SU-DHL-6 (cell line): Measurements from ENCODE around the gene SCN4A.

Experiments
- H2AFZ ChIP-seq: fragments of 200-600 bp; sonication (generic); 2 replicates; pipeline ENCODE4 v1.6.1; 2014; ENCODE audit warnings: low read depth, mild to moderate bottlenecking, moderate library complexity, mixed read lengths, antibody characterized with exemption, low read length; ENCODE audit not compliant: severe bottlenecking
- H3F3A ChIP-seq: fragments of 200-600 bp; shearing (Covaris generic); 2 replicates; pipeline ENCODE4 v1.6.0; 2016; ENCODE audit warnings: antibody characterized with exemption, mild to moderate bottlenecking; ENCODE audit not compliant: insufficient read depth
- H3K27ac ChIP-seq: fragments of 200-600 bp; sonication (generic); 2 replicates; pipeline ENCODE4 v1.5.1; 2016; ENCODE audit warnings: low read depth, mild to moderate bottlenecking, low read length, moderate library complexity, mixed read lengths
- H3K27me3 ChIP-seq: fragments of 200-600 bp; sonication (generic), shearing (Covaris generic); 2 replicates; pipeline ENCODE4 v1.6.0; 2014; ENCODE audit warnings: mild to moderate bottlenecking, low read length
- H3K36me3 ChIP-seq: fragments of 200-600 bp; sonication (generic); 2 replicates; pipeline ENCODE4 v1.6.1; 2014; ENCODE audit warnings: mild to moderate bottlenecking, low read length, mixed read lengths
- H3K4me2 ChIP-seq: fragments of 300-600, 200-600 bp; shearing (Covaris generic), sonication (generic); 2 replicates; pipeline ENCODE4 v1.6.0; 2014; ENCODE audit warnings: low read length, low read depth, mild to moderate bottlenecking; ENCODE audit not compliant: poor library complexity, severe bottlenecking
- H3K4me3 ChIP-seq: fragments of 200-600 bp; sonication (generic); 2 replicates; pipeline ENCODE4 v1.5.1; 2014; ENCODE audit warnings: antibody characterized with exemption, low read length, mild to moderate bottlenecking, mixed read lengths; ENCODE audit not compliant: insufficient read depth, poor library complexity, severe bottlenecking
- H3K79me2 ChIP-seq: fragments of 200-600 bp; sonication (generic); 2 replicates; pipeline ENCODE4 v1.6.1; 2014; ENCODE audit warnings: mild to moderate bottlenecking, low read length, moderate library complexity; ENCODE audit not compliant: insufficient read depth
- H3K9ac ChIP-seq: fragments of 200-600 bp; sonication (generic); 2 replicates; pipeline ENCODE4 v1.7.0; 2014; ENCODE audit warnings: mild to moderate bottlenecking, low read length
- H3K9me2 ChIP-seq: fragments of 200-600 bp; sonication (generic); replicated peaks from 2 replicates; pipeline ENCODE4 v1.6.1; 2014; ENCODE audit warnings: low read length; ENCODE audit not compliant: insufficient read depth
- H3K9me3 ChIP-seq: fragments of 200-600 bp; sonication (generic); 2 replicates; pipeline ENCODE4 v1.6.1; 2014; ENCODE audit warnings: low read length, mixed read lengths; ENCODE audit not compliant: insufficient read depth
- H4K20me1 ChIP-seq: fragments of 200-600 bp; sonication (generic); 2 replicates; pipeline ENCODE4 v1.6.1; 2014; ENCODE audit warnings: low read depth, mild to moderate bottlenecking, antibody characterized with exemption, low read length, moderate library complexity, mixed read lengths
- EZH2phosphoT487 ChIP-seq: fragments of 200-600 bp; sonication (generic), shearing (Covaris generic); conservative IDR thresholded peaks from 2 replicates; pipeline ENCODE4 v1.6.1; 2018; ENCODE audit warnings: mild to moderate bottlenecking, antibody characterized with exemption, low read length, moderate library complexity, mixed read lengths
- TF ChIP-seq, protein P1 (sequence below): fragments of 200-600 bp; sonication (generic); IDR thresholded peaks from one replicate; pipeline ENCODE4 v1.5.1; 2017; ENCODE audit warnings: antibody characterized with exemption, mild to moderate bottlenecking, low read length, moderate library complexity; ENCODE audit not compliant: insufficient read depth, poor library complexity, severe bottlenecking

SCN4A gene

DNA sequence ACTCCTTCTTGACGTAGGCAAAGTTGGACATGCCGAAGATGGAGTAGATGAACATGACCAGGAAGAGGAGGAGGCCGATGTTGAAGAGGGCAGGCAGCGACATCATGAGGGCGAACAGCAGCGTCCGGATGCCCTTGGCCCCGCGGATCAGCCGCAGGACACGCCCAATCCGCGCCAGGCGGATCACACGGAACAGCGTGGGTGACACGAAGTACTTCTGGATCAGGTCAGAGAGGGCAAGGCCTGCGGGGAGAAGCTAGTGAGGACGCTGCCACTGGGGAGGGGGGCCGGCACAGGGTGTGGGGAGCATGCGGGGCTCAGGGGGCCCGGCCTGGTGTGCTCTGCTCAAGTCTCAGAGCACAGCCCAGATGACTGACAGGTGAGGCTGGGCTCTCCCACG lies 31.0 kb downstream of the SCN4A start:
- H3K27me3 ChIP-seq, result no peaks in the 10 kb centered on the region
- no peaks in the 10 kb centered on the region for H3K9me3 ChIP-seq
- H3K36me3 ChIP-seq, result no peaks in the 10 kb centered on the region
- no peaks in the 10 kb centered on the region for H3K9me2 ChIP-seq
- TF ChIP-seq, protein P1, sequence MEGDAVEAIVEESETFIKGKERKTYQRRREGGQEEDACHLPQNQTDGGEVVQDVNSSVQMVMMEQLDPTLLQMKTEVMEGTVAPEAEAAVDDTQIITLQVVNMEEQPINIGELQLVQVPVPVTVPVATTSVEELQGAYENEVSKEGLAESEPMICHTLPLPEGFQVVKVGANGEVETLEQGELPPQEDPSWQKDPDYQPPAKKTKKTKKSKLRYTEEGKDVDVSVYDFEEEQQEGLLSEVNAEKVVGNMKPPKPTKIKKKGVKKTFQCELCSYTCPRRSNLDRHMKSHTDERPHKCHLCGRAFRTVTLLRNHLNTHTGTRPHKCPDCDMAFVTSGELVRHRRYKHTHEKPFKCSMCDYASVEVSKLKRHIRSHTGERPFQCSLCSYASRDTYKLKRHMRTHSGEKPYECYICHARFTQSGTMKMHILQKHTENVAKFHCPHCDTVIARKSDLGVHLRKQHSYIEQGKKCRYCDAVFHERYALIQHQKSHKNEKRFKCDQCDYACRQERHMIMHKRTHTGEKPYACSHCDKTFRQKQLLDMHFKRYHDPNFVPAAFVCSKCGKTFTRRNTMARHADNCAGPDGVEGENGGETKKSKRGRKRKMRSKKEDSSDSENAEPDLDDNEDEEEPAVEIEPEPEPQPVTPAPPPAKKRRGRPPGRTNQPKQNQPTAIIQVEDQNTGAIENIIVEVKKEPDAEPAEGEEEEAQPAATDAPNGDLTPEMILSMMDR, result no peak
- no peak for TF ChIP-seq EZH2phosphoT487
- H4K20me1 ChIP-seq, result no peaks in the 10 kb centered on the region
- no peak overlapping the region for H3K4me2 ChIP-seq
- H3K9ac ChIP-seq, result no peak overlapping the region
- no peak overlapping the region for H3K4me3 ChIP-seq
- H3K27ac ChIP-seq, result no peak overlapping the region
- H2AFZ ChIP-seq, result no peak overlapping the region
- H3F3A ChIP-seq, result peaks cover 7% of the 10 kb centered on the region
- no peaks in the 10 kb centered on the region for H3K79me2 ChIP-seq

DNA sequence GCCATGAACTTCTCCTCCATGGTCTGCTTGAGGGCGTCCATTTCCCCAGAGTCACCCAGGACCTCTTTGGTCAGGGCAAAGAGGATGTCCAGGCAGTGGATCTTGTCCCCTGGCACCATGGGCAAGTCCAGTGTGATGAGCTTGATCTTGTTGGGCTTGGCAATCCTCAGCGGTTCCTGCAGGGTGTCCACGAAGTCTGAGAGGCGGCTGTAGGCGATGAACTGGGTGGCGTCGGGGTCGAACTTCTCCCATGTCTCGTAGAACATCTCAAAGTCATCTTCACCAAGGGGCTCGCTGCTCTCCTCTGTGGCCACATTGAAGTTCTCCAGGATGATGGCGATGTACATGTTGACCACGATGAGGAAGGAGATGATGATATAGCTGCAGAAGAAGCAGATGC lies 31.6 kb downstream of the SCN4A start:
- Histone ChIP-seq H3K27me3 (no peaks in the 10 kb centered on the region), H3K4me2 (no peak overlapping the region), H3K9ac (no peak overlapping the region), H3K27ac (no peak overlapping the region), H2AFZ (no peak overlapping the region), H3K9me2 (no peaks in the 10 kb centered on the region), H3K36me3 (no peaks in the 10 kb centered on the region), H3F3A (peaks cover 7% of the 10 kb centered on the region), H4K20me1 (no peaks in the 10 kb centered on the region), H3K4me3 (no peak overlapping the region), H3K79me2 (no peaks in the 10 kb centered on the region), H3K9me3 (no peaks in the 10 kb centered on the region)
- no peak for TF ChIP-seq EZH2phosphoT487
- TF ChIP-seq, protein P1, result no peak

DNA sequence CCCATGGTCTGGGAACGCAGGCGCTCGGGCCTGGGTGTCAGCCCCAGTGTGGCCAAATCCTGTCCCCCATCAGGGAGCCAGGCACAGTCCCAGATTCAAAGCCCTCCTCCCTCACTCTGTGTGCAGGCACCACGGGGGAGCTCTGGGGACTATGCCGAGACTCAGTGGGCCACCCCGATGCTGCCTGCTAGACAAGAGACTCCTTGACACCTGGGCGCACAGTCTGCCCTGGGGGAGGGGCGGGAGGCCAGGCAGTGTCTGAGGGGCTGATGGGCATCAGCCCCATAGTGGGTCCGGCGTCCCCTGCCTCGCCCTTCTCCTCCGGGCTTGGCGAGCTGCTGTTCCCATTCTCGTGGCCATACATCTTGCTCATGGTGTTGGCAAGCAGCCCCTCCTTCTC lies 32.1 kb downstream of the SCN4A start:
- Histone ChIP-seq H3K9me2 (no peaks in the 10 kb centered on the region), H4K20me1 (no peaks in the 10 kb centered on the region), H3K36me3 (no peaks in the 10 kb centered on the region), H3K4me2 (no peak overlapping the region), H3K9me3 (no peaks in the 10 kb centered on the region), H3F3A (peaks cover 4% of the 10 kb centered on the region; the same call in 1 of the 2 replicates), H3K27me3 (no peaks in the 10 kb centered on the region), H3K4me3 (no peak overlapping the region), H3K9ac (no peak overlapping the region), H3K27ac (no peak overlapping the region), H2AFZ (no peak overlapping the region), H3K79me2 (no peaks in the 10 kb centered on the region)
- TF ChIP-seq, protein P1, result no peak
- no peak for TF ChIP-seq EZH2phosphoT487
